GM12878 (cell line): ENCODE results near the gene RNF13. TPM values are rescaled to one million over a fixed set of nuclear protein-coding genes. Genes with fewer than 3 reads are reported as not detected.

Experiments
- ATAC-seq: fragments of 200-7000 bp; cut with Tn5 transposase; 3 replicates; pipeline ENCODE4 v1.9.1; 2020; ENCODE audit warnings: mild to moderate bottlenecking, moderate library complexity
- BruUV-seq: library from RNA; stranded (reverse); fragments of 400-500 nt; replicated peaks from 2 replicates; lab custom pipeline; 2021; lab: Mats Ljungman, UMichigan
- CTCF ChIA-PET: fragments of 300-600 bp; sonication (Branson Sonifier 250); formaldehyde crosslinking; extraction: SDS; loops from one replicate; lab custom pipeline; 2021; ENCODE audit warnings: inconsistent platforms; lab: Yijun Ruan, JAX
- POLR2A ChIA-PET: fragments of 350-600 bp; formaldehyde crosslinking; extraction: SDS; loops from one replicate; lab custom pipeline; 2021; ENCODE audit warnings: inconsistent platforms; lab: Charles Lee
- RAD21 ChIA-PET: fragments of 300-600 bp; sonication (Branson Sonifier 250); formaldehyde crosslinking; loops from one replicate; lab custom pipeline; 2023; ENCODE audit warnings: antibody characterized with exemption; ENCODE audit not compliant: unreplicated experiment; lab: Charles Lee
- SMC1A ChIA-PET: fragments of 300-600 bp; sonication (Branson Sonifier 250); formaldehyde crosslinking; loops from one replicate; lab custom pipeline; 2023; ENCODE audit not compliant: unreplicated experiment, uncharacterized antibody; lab: Charles Lee
- DNase-seq: peaks from one replicate; pipeline ENCODE4 v3.0.0-alpha.2; 2011; ENCODE audit warnings: low read depth, low spot score
- FAIRE-seq: peaks from 3 replicates; lab custom pipeline; 2011; peaks lifted over from hg19 to GRCh38; lab: Jason Lieb, UNC
- H2AFZ ChIP-seq: 2 replicates; pipeline ENCODE4 v1.6.0; 2011; ENCODE audit warnings: low read depth, low read length, control low read depth; ENCODE audit not compliant: control insufficient read depth
- H3K27ac ChIP-seq: 2 replicates; pipeline ENCODE4 v1.5.1; 2011; ENCODE audit warnings: control low read depth; ENCODE audit not compliant: control insufficient read depth, insufficient read depth
- H3K27me3 ChIP-seq, 2 experiments: replicated peaks in 1 of 2; 2 replicates each; pipeline versions ENCODE4 v1.6.0 to v1.6.1; 2011; ENCODE audit warnings: low read length in 1 of 2; ENCODE audit not compliant: control insufficient read depth in 2 of 2, insufficient read depth in 2 of 2
- H3K36me3 ChIP-seq, 2 experiments: 2 replicates each; pipeline ENCODE4 v1.5.1; 2011; ENCODE audit warnings: low read length in 1 of 2; ENCODE audit not compliant: control insufficient read depth in 2 of 2, insufficient read depth in 2 of 2
- H3K4me1 ChIP-seq: 2 replicates; pipeline ENCODE4 v1.6.1; 2011; ENCODE audit warnings: mild to moderate bottlenecking, low read length, moderate library complexity, mixed read lengths; ENCODE audit not compliant: control insufficient read depth, insufficient read depth
- H3K4me2 ChIP-seq: 2 replicates; pipeline ENCODE4 v1.6.0; 2011; ENCODE audit warnings: control low read depth; ENCODE audit not compliant: control insufficient read depth, insufficient read depth
- H3K4me3 ChIP-seq: fragments of 200-600 bp; sonication (generic); 2 replicates; pipeline ENCODE4 v1.5.1; 2016
- H3K79me2 ChIP-seq: 2 replicates; pipeline ENCODE4 v1.6.0; 2011; ENCODE audit warnings: low read length; ENCODE audit not compliant: control insufficient read depth, insufficient read depth
- H3K9ac ChIP-seq: 2 replicates; pipeline ENCODE4 v1.8.0; 2011; ENCODE audit warnings: low read length, control low read depth, mixed read lengths; ENCODE audit not compliant: control insufficient read depth, insufficient read depth
- H3K9me3 ChIP-seq: replicated peaks from 3 replicates; pipeline ENCODE4 v1.5.1; 2011; ENCODE audit warnings: mild to moderate bottlenecking, low read length; ENCODE audit not compliant: control insufficient read depth, insufficient read depth
- H4K20me1 ChIP-seq: 2 replicates; pipeline ENCODE4 v1.6.0; 2011; ENCODE audit not compliant: control insufficient read depth, insufficient read depth
- KAT2A ChIP-seq: conservative IDR thresholded peaks from 2 replicates; pipeline ENCODE4 v1.6.1; 2011; ENCODE audit warnings: low read depth, low read length; ENCODE audit not compliant: control insufficient read depth
- MTA2 ChIP-seq: fragments of 450-650 bp; IDR thresholded peaks from 2 replicates; pipeline ENCODE4 v1.6.1; 2016; ENCODE audit warnings: low read depth, mild to moderate bottlenecking, moderate library complexity
- PAX8 ChIP-seq: fragments of 450-650 bp; IDR thresholded peaks from 2 replicates; pipeline ENCODE4 v1.6.1; 2017; ENCODE audit warnings: mild to moderate bottlenecking, moderate library complexity
- YY1 ChIP-seq: IDR thresholded peaks from 2 replicates; pipeline ENCODE4 v1.6.1; 2011; ENCODE audit warnings: low read depth, mild to moderate bottlenecking, low read length
- ZBTB40 ChIP-seq: fragments of 450-650 bp; IDR thresholded peaks from 2 replicates; pipeline ENCODE4 v1.6.1; 2016; ENCODE audit warnings: mild to moderate bottlenecking, moderate library complexity, borderline replicate concordance
- ZNF687 ChIP-seq: fragments of 450-650 bp; IDR thresholded peaks from 2 replicates; pipeline ENCODE4 v1.6.1; 2017; ENCODE audit warnings: mild to moderate bottlenecking, moderate library complexity
- WGBS: methylation state at CpG from one replicate; pipeline ENCODE4 v1.1.6; 2016; ENCODE audit warnings: low lambda C conversion rate; ENCODE audit not compliant: insufficient replicate concordance, insufficient coverage; ENCODE audit errors: missing lambda C conversion rate; 5-methylcytosine and 5-hydroxymethylcytosine counted together
- in situ Hi-C: fragments of 300-500 bp; cut with MboI; formaldehyde crosslinking; loops from 9 replicates; pipeline ENCODE4 v1.14.3; 2018; ENCODE audit warnings: mixed read lengths
- intact Hi-C: fragments of 100-400 bp; cut with micrococcal nuclease; formaldehyde crosslinking; loops from one replicate; pipeline ENCODE4 v1.14.2; 2022; ENCODE audit not compliant: unreplicated experiment
- polyA plus RNA-seq, 11 experiments: library from polyadenylated mRNA; depleted of rRNA in 4 of 11; unstranded in 6 of 11; stranded (reverse) in 5 of 11; fragments of >200 nt; fragmentation: Nextera tagmentation in 4 of 11; fragmentation: Illumina TruSeq in 1 of 11; extraction: Ambion mirVana in 4 of 11; extraction: Trizol in 1 of 11; gene quantifications; 1 replicate in 1 of 11; 2 replicates in 10 of 11; pipeline versions ENCODE4 v1.2.1 to v1.2.3, GENCODE V29; 2011 to 2016; ENCODE audit warnings: inconsistent platforms in 2 of 11, missing spikeins in 2 of 11, low read depth in 1 of 11
- total RNA-seq, 4 experiments: library from RNA; depleted of rRNA in 3 of 4; stranded (reverse); fragments of >200 nt in 3 of 4; fragmentation: Illumina TruSeq in 1 of 4; extraction: Trizol in 1 of 4; gene quantifications; 2 replicates each; pipeline versions ENCODE4 v1.2.1 to v1.2.3, GENCODE V29; 2013 to 2021

The RNF13 gene
- total and polyA plus RNA-seq, 10 of the 15 experiments (the other 5 are each of a cell fraction or from before 2014, with no cell fraction given) = 18.9 to 73.4 (median 36.7) TPM

- peak overlapping the region; percentile 80 for H3K4me3 ChIP-seq
- peak overlapping the region; percentile 99 for H2AFZ ChIP-seq
- ChIA-PET SMC1A (no interaction called here), RAD21 (no interaction called here), CTCF (no interaction called here), POLR2A (interaction anchor here (1.8 kb wide), 1 partner anchor 59 kb away, joined by 6 read pairs; the partner anchor contains the start of gene COMMD2)
- peaks cover 44% of the 10 kb centered on the region for H3K79me2 ChIP-seq
- TF ChIP-seq KAT2A = no peak
- TF ChIP-seq ZBTB40 = 0 out of 2 replicates have a peak, but pooled peaks have one; percentile 15
- TF ChIP-seq ZNF687 = peak; percentile 93; the same call in 1 of the 2 replicates
- no peak for TF ChIP-seq MTA2
- TF ChIP-seq PAX8 = 0 out of 2 replicates have a peak, but pooled peaks have one; percentile 21
- TF ChIP-seq YY1 = 0 out of 2 replicates have a peak, but pooled peaks have one; percentile 1
- H3K4me2 ChIP-seq = peak overlapping the region; percentile 88
- H3K36me3 ChIP-seq = no peaks in the 10 kb centered on the region
- no peaks in the 10 kb centered on the region for H4K20me1 ChIP-seq
- H3K27me3 ChIP-seq = no peaks in the 10 kb centered on the region
- peak overlapping the region; percentile 93 for H3K27ac ChIP-seq
- no peaks in the 10 kb centered on the region for H3K9me3 ChIP-seq
- FAIRE-seq = peak; percentile 44
- no TSS peak for BruUV-seq
- intact Hi-C loops = loop anchor here (2.0 to 5.0 kb wide), 2 partner anchors 59 to 155 kb away; partner anchors contain the start of genes COMMD2 and WWTR1
- peak overlapping the region; percentile 89 for H3K9ac ChIP-seq
- DNase-seq = no peak
- no peak for ATAC-seq
- no peaks in the 10 kb centered on the region for H3K4me1 ChIP-seq
- in situ Hi-C loops = no loop called here
- 16% methylated on average over 13 of the region's 13 CpGs for WGBS
Observed at GRCh38 chr3:149812165-149812605, 830 bp upstream of the RNF13 start.
